Body of pancreas (tissue), 4 donors: ENCODE measurements around the gene ADRB2. TPM values are rescaled to one million over a fixed set of nuclear protein-coding genes. Genes with fewer than 3 reads are reported as not detected.
A peak's percentile ranks its signal among the peaks of the same experiment; 100 is the strongest.

Experiments used
- ATAC-seq: fragments of 150-250 bp; one replicate; pipeline ENCODE4 v1.9.1; 2016
- DNase-seq, 4 donors: peaks; one replicate each; pipeline ENCODE4 v3.0.0-alpha.2; 2019
- H3K27ac ChIP-seq, 4 donors: fragments of 200-600 bp; sonication (generic); 1 replicate in 3 of 4; 2 replicates in 1 of 4; pipeline versions ENCODE4 v1.5.1 to v1.6.1; 2016 to 2019; ENCODE audit warnings: mild to moderate bottlenecking in 1 of 4, mixed read lengths in 1 of 4, moderate library complexity in 1 of 4
- H3K27me3 ChIP-seq, 2 donors: fragments of 200-600 bp; sonication (generic); one replicate each; pipeline ENCODE4 v1.6.0; 2016; ENCODE audit warnings: mild to moderate bottlenecking in 1 of 2
- H3K36me3 ChIP-seq, 2 donors: fragments of 200-600 bp; sonication (generic); replicated peaks in 1 of 2; 2 replicates each; pipeline ENCODE4 v1.5.1; 2016; ENCODE audit warnings: low read depth in 2 of 2; ENCODE audit not compliant: insufficient read depth in 1 of 2
- H3K4me1 ChIP-seq: fragments of 200-600 bp; sonication (generic); one replicate; pipeline ENCODE4 v1.6.0; 2016
- H3K4me3 ChIP-seq, 2 donors: fragments of 200-600 bp; sonication (generic); 1 replicate in 1 of 2; 2 replicates in 1 of 2; pipeline ENCODE4 v1.5.1; 2016 to 2019
- H3K9me3 ChIP-seq, 3 donors: fragments of 200-600 bp; sonication (generic); 1 replicate in 2 of 3; 2 replicates in 1 of 3; pipeline ENCODE4 v1.5.1; 2016
- POLR2A ChIP-seq, 3 donors: fragments of 450-650 bp; IDR thresholded peaks; one replicate each; pipeline ENCODE4 v1.6.1; 2016; ENCODE audit warnings: antibody characterized with exemption in 3 of 3, mild to moderate bottlenecking in 2 of 3
- WGBS, 2 donors: methylation state at CpG; one replicate each; pipeline ENCODE4 v1.1.5; 2017; 5-methylcytosine and 5-hydroxymethylcytosine counted together
- intact Hi-C: fragments of 100-400 bp; cut with DNase I; formaldehyde crosslinking; loops from one replicate; pipeline ENCODE4 v1.15.1; 2023
- total RNA-seq, 2 donors: library from RNA; depleted of rRNA; stranded (reverse); fragments of >200 nt; gene quantifications; one replicate each; pipeline ENCODE4 v1.1.0, GENCODE V29; 2016
- TF ChIP-seq, protein P1 (sequence below), 7 experiments: fragments of 450-650 bp in 4 of 7; fragments of 200-600 bp in 3 of 7; sonication (generic) in 3 of 7; IDR thresholded peaks; one replicate each; pipeline ENCODE4 v1.5.1; 2016 to 2019; ENCODE audit warnings: antibody characterized with exemption in 7 of 7

ADRB2 gene
- total RNA-seq, 2 donors from 2014 or later, result 1.6 to 4.6 TPM

DNA sequence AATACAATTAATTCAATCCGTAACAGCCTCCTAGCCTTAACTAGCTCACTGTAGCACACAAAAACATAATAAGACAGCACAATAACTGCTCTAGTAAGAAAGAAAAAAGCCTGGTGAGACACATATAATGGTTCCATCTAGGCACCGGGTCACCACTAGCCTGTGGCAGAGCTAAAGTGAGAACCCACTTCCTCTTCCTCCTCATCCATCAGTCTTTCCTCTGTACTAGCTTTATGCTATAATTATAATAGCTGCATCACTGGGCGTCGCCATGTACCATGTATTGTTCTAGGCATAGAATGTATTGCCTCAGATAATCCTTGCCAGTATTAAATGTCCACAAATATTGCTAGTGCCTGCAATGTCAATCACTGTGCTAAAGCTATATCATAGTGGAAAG is 23.1 kb downstream of the ADRB2 start:
- no peak overlapping the region for H3K27ac ChIP-seq
- 86 to 90% methylated on average over 4 of the region's 4 CpGs for WGBS, 2 donors

DNA sequence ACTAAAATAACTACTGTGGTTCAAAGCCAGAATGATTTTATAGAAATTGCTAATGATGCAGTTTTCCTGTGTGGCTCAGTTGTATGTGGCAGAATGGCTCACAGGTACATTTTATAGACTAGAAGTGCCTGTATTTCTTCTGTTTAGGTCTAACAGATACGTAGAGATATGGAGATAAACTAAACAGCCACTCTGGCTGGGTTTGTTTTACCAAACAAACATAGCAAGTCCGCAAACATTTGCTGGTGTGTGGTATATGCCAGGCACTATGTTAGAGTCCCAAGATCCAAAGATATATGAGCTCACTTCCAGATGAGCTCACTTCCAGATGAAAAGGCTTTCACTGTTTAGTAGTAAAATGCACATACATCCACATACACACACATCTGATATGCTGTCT is 24.4 kb downstream of the ADRB2 start:
- 45 to 47% methylated on average over 2 of the region's 2 CpGs for WGBS, 2 donors
- Histone ChIP-seq H3K4me1 (no peaks in the 10 kb centered on the region), H3K36me3 (no peaks in the 10 kb centered on the region), H3K27me3 (no peaks in the 10 kb centered on the region), H3K27ac (no peak overlapping the region), H3K4me3 (no peak overlapping the region), H3K9me3 (no peaks in the 10 kb centered on the region)
- TF ChIP-seq POLR2A (IDR thresholded peaks at IDR 0.05), result no peak
- no peak for DNase-seq
- ATAC-seq, result no peak
- intact Hi-C loops, result no loop called here

More for the DNA sequence above, 23.1 kb downstream of the ADRB2 start:
- H3K4me3 ChIP-seq, result no peak overlapping the region
- no peak for TF ChIP-seq POLR2A (IDR thresholded peaks at IDR 0.05)
- DNase-seq, result peak in 1 of 4 donors; percentile 13
- ATAC-seq, result no peak
- intact Hi-C loops, result no loop called here
- H3K36me3 ChIP-seq, result no peaks in the 10 kb centered on the region
- no peaks in the 10 kb centered on the region for H3K27me3 ChIP-seq
- H3K4me1 ChIP-seq, result no peaks in the 10 kb centered on the region
- no peaks in the 10 kb centered on the region for H3K9me3 ChIP-seq

DNA sequence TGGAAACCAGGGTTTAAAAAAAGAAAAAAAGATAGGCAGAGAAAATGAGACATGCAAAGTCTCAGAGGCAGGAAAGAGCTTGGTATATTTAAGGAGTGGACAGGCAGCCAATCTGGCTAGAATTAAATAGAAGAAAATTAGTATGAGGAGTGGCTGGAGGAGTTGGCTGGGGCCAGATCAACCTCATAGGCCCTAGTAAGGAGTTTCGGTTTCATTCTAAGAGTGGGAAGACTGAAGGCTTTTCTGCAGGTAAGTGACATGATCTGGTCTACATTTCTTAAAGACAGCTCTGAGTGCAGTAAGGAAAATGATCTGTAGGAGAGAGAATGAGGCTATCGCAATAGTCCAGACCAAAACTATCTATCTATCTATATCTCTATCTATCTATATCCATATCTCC is 27.5 kb downstream of the ADRB2 start:
- DNase-seq, result no peak
- TF ChIP-seq, protein P1, sequence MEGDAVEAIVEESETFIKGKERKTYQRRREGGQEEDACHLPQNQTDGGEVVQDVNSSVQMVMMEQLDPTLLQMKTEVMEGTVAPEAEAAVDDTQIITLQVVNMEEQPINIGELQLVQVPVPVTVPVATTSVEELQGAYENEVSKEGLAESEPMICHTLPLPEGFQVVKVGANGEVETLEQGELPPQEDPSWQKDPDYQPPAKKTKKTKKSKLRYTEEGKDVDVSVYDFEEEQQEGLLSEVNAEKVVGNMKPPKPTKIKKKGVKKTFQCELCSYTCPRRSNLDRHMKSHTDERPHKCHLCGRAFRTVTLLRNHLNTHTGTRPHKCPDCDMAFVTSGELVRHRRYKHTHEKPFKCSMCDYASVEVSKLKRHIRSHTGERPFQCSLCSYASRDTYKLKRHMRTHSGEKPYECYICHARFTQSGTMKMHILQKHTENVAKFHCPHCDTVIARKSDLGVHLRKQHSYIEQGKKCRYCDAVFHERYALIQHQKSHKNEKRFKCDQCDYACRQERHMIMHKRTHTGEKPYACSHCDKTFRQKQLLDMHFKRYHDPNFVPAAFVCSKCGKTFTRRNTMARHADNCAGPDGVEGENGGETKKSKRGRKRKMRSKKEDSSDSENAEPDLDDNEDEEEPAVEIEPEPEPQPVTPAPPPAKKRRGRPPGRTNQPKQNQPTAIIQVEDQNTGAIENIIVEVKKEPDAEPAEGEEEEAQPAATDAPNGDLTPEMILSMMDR (IDR thresholded peaks at IDR 0.05), result no peak
- TF ChIP-seq POLR2A (IDR thresholded peaks at IDR 0.05), result no peak
- no peak for ATAC-seq
- no peak overlapping the region for H3K4me3 ChIP-seq
- no peaks in the 10 kb centered on the region for H3K27me3 ChIP-seq
- 89% methylated on average over 2 of the region's 2 CpGs for WGBS, 2 donors
- no peak overlapping the region for H3K27ac ChIP-seq
- H3K4me1 ChIP-seq, result no peaks in the 10 kb centered on the region
- no peaks in the 10 kb centered on the region for H3K9me3 ChIP-seq
- intact Hi-C loops, result no loop called here
- H3K36me3 ChIP-seq, result no peaks in the 10 kb centered on the region

DNA sequence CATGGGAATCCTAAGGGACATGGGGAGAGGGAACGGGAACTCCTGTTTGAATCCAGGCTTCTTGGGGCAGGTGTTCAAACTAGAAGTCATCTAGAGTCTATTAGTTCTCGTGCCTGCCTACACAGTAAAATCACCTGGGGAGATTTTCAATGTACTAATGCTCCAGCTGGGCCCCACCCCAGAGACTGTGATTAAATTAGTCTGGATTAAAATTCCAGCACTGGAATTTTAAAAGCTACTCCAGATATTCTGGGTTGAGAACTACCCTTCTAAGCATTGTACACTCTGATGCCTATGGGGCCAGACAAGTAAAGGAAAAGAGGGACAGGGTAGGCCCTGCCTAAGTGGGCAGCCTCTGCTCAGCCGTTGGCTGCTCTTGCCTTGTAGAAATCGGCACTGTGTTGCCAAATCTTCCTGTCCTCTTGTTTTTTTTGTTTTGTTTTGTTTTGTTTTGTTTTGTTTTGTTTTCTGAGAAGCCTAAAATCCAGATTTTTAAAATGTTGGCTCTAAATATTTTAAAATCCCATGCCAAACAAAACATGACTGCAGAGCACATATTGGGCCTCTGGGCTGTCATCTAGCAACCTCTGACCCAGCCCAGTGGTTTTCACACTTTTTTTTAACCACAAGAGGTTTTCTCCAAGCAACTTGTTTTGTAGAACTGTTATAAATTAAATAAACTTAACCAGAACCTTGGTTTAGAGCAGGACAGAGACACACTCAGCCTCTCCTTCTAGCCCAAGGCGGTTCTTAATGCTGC is 29.0 kb downstream of the ADRB2 start:
- ATAC-seq (no peak), DNase-seq (no peak)
- Histone ChIP-seq H3K9me3 (no peaks in the 10 kb centered on the region), H3K36me3 (no peaks in the 10 kb centered on the region), H3K4me1 (no peaks in the 10 kb centered on the region), H3K4me3 (no peak overlapping the region), H3K27ac (no peak overlapping the region), H3K27me3 (no peaks in the 10 kb centered on the region)
- TF ChIP-seq, protein P1 (IDR thresholded peaks at IDR 0.05), result no peak
- 87 to 90% methylated on average over 5 of the region's 5 CpGs for WGBS, 2 donors
- intact Hi-C loops, result no loop called here

DNA sequence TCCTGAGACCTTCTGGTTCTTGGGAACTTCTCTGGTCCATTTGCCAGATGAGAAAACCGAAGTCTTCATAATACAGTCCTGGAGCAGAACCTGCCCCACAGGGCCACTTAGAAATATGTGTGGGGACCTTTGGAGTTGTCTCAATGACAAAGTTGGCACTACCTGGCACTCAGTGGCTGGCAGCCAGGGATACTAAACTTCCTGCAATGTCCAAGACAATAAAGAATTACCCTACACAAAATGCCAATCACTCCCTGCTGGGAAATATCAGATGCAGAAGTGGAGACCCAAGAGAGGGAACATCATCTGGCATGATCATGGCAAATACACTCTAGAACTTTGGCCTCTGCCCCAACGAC is 29.6 kb downstream of the ADRB2 start:
- Histone ChIP-seq H3K36me3 (no peaks in the 10 kb centered on the region), H3K4me3 (no peak overlapping the region), H3K4me1 (no peaks in the 10 kb centered on the region), H3K9me3 (no peaks in the 10 kb centered on the region), H3K27ac (no peak overlapping the region), H3K27me3 (no peaks in the 10 kb centered on the region)
- intact Hi-C loops, result no loop called here
- ATAC-seq (no peak), DNase-seq (no peak)
- no peak for TF ChIP-seq POLR2A (IDR thresholded peaks at IDR 0.05)
- TF ChIP-seq, protein P1 (IDR thresholded peaks at IDR 0.05), result no peak
- WGBS, 2 donors, result 72 to 73% methylated on average over 2 of the region's 2 CpGs

DNA sequence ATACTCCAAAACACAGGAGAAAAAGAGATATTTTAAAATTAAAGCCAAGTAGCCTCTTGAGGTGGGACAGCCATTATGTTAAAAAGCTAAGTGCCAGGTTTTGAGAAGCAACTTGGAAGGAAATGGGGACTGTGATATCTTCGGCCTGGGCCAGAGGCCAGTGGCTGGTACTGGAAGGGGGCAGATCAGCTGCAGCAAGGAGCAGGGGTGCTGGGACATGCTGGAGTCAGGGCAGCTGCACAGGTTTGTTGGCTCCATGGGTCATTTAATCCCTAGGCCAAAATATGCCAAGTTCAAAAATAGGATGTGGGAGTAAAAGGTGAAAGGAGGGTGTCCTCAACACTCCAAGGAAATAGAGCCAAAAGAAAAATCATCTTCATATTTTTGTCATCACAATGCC is 30.0 kb downstream of the ADRB2 start:
- H3K36me3 ChIP-seq, result no peaks in the 10 kb centered on the region
- TF ChIP-seq, protein P1 (IDR thresholded peaks at IDR 0.05), result no peak
- no peak for TF ChIP-seq POLR2A (IDR thresholded peaks at IDR 0.05)
- H3K9me3 ChIP-seq, result no peaks in the 10 kb centered on the region
- no peak overlapping the region for H3K4me3 ChIP-seq
- H3K27ac ChIP-seq, result no peak overlapping the region
- ATAC-seq (no peak), DNase-seq (no peak)
- 46 to 74% methylated on average over 1 of the region's 1 CpG for WGBS, 2 donors
- no peaks in the 10 kb centered on the region for H3K27me3 ChIP-seq
- no peaks in the 10 kb centered on the region for H3K4me1 ChIP-seq
- intact Hi-C loops, result no loop called here
